ENCODE data around the gene TNIK.

TNIK gene

DNA sequence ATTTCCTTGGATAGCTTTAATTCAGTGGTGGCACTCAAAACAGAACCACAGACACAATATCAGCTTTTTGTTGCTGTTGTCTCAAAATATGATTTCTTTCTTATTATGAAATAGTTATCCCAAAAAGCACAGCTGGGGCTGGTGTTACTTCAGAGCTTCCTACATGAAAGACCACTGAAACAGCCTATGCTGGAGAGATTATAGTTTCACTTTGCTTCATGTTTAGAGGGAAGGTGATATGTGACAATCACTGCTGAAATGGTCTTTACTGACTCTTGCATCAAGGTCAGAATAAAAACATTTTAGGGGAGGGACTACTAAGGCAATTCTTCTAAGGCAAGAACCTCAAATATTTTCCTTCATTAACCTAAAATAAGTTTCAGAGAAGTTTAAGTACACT, 190.7 kb downstream of the TNIK start:
- TF ChIP-seq POLR2AphosphoS5 (IDR thresholded peaks at IDR 0.05; ENCODE audit: low read depth, low read length): no peak
- no peak for TF ChIP-seq REST (IDR thresholded peaks at IDR 0.05; ENCODE audit: insufficient read depth in 1 of 2, low read depth in 2 of 2, low read length in 2 of 2)
- TF ChIP-seq TAF1 (IDR thresholded peaks at IDR 0.05; ENCODE audit: borderline replicate concordance, insufficient read depth, low read length): no peak
- TF ChIP-seq SIN3A (IDR thresholded peaks at IDR 0.05; ENCODE audit: borderline replicate concordance, insufficient read depth, low read length): no peak
- no peak for TF ChIP-seq FOXP2 (optimal IDR thresholded peaks at IDR 0.05; ENCODE audit: borderline replicate concordance, extremely low read depth, extremely low read length, insufficient read depth)

DNA sequence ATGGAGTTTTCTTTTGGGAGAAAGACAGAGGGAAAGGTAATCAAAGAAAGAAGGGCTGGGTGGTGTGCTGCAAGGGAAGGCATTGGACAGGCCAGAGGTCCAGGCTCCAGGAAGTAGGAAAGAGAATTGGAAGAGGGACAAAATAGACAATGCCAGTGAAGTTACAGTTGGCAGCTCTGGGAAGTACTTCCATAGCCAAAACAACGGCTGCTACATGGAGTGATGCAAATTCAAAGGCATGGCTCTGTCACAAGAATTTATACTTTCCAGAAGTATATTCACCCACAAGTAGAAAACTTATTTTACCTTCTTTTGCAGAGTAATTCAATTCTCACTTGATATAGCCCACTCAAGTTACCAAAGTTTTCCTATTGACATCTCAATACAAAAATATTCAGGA, 191.5 kb downstream of the TNIK start:
- TF ChIP-seq SIN3A (IDR thresholded peaks at IDR 0.05; ENCODE audit: borderline replicate concordance, insufficient read depth, low read length): no peak
- no peak for TF ChIP-seq FOXP2 (optimal IDR thresholded peaks at IDR 0.05; ENCODE audit: borderline replicate concordance, extremely low read depth, extremely low read length, insufficient read depth)
- TF ChIP-seq TAF1 (IDR thresholded peaks at IDR 0.05; ENCODE audit: borderline replicate concordance, insufficient read depth, low read length): no peak
- no peak for TF ChIP-seq REST (IDR thresholded peaks at IDR 0.05; ENCODE audit: insufficient read depth in 1 of 2, low read depth in 2 of 2, low read length in 2 of 2)
- TF ChIP-seq POLR2AphosphoS5 (IDR thresholded peaks at IDR 0.05; ENCODE audit: low read depth, low read length): no peak

- TF ChIP-seq SIN3A (IDR thresholded peaks at IDR 0.05; ENCODE audit: borderline replicate concordance, insufficient read depth, low read length) (no peak), REST (IDR thresholded peaks at IDR 0.05; ENCODE audit: insufficient read depth in 1 of 2, low read depth in 2 of 2, low read length in 2 of 2) (no peak), TAF1 (IDR thresholded peaks at IDR 0.05; ENCODE audit: borderline replicate concordance, insufficient read depth, low read length) (no peak), FOXP2 (optimal IDR thresholded peaks at IDR 0.05; ENCODE audit: borderline replicate concordance, extremely low read depth, extremely low read length, insufficient read depth) (no peak), POLR2AphosphoS5 (IDR thresholded peaks at IDR 0.05; ENCODE audit: low read depth, low read length) (no peak)
Measured at GRCh38 chr3:171267104-171267503, 193.1 kb downstream of the TNIK start.

GRCh38 chr3:171266740-171267073, 193.5 kb downstream of the TNIK start:
- TF ChIP-seq POLR2AphosphoS5 (IDR thresholded peaks at IDR 0.05; ENCODE audit: low read depth, low read length): no peak

DNA sequence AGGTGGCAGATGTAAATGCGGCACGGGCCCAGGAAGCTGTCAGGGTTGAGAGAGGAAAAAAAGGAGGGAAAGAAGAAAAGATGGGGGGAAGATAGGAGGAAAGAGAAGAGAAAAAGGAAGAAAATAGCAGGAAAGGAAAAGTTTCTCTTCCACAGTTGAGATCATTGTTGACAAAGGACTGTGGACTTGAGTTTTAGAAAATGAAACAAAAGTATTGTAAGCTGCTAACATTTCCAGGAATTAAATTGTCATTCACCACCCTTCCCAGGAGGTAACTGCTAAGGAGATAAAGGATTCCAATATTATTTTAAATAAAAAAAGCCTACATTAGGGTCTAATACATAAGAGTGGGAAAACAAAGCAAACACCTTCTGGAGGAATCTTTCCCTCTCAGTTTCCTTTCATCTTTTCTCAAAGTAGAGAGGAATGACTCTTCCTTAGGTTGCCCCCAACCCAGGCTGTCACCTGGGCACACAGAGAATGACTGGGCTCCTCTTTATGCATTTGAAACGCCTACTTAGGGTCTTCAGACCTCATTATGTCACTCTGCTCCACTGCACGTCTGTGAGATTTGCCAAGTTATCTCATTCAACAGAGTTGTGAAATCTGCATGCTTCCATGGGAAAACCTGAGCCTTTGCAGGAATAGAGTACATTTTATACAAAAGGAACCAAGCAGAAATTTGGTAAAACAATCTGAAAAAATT, 194.0 kb downstream of the TNIK start:
- TF ChIP-seq FOXP2 (optimal IDR thresholded peaks at IDR 0.05; ENCODE audit: borderline replicate concordance, extremely low read depth, extremely low read length, insufficient read depth) (no peak), POLR2AphosphoS5 (IDR thresholded peaks at IDR 0.05; ENCODE audit: low read depth, low read length) (no peak), SIN3A (IDR thresholded peaks at IDR 0.05; ENCODE audit: borderline replicate concordance, insufficient read depth, low read length) (no peak), TAF1 (IDR thresholded peaks at IDR 0.05; ENCODE audit: borderline replicate concordance, insufficient read depth, low read length) (no peak), REST (IDR thresholded peaks at IDR 0.05; ENCODE audit: insufficient read depth in 1 of 2, low read depth in 2 of 2, low read length in 2 of 2) (no peak)

Data from PFSK-1 (cell line).